Breast epithelium (tissue), 3 donors: ENCODE results near the gene MAP3K15.
"Not testable (repeated sequence)": the region's sequence is repeated elsewhere in the genome, so short reads cannot be mapped to it uniquely, and the experiment has no call there.

Source experiments
- CTCF ChIP-seq, 3 donors: fragments of 450-650 bp; IDR thresholded peaks; one replicate each; pipeline ENCODE4 v1.5.1; 2016 to 2017; ENCODE audit warnings: antibody characterized with exemption in 3 of 3, mild to moderate bottlenecking in 3 of 3, moderate library complexity in 3 of 3
- POLR2A ChIP-seq: fragments of 450-650 bp; IDR thresholded peaks from one replicate; pipeline ENCODE4 v1.6.1; 2016; ENCODE audit warnings: antibody characterized with exemption, mild to moderate bottlenecking, moderate library complexity

GRCh38 chrX:19422661-19423060, 92.6 kb downstream of the MAP3K15 start:
- not testable (repeated sequence) for TF ChIP-seq CTCF (IDR thresholded peaks at IDR 0.05); POLR2A
